Stimulated activated naive B cell treated with anti-CD40 and anti-IgM and Interleukin-4, amounts not matched to agents 10 μg/mL and 1 μg/mL and 100 μg/mL, for 72 hours (primary cell): ENCODE measurements around the gene SGSH.
A peak's percentile ranks its signal among the peaks of the same experiment; 100 is the strongest.
"Not testable (repeated sequence)": the region's sequence is repeated elsewhere in the genome, so short reads cannot be mapped to it uniquely, and the experiment has no call there.

Experiments used
- ATAC-seq, 2 donors: fragments of 150-1000 bp; cut with Tn5 transposase; replicated peaks; 2 replicates each; pipeline ENCODE4 v1.10.0; 2021; ENCODE audit warnings: moderate library complexity in 1 of 2
- DNase-seq: peaks from one replicate; pipeline ENCODE4 v3.0.0; 2021
- H3K27ac Mint-ChIP-seq: one replicate; pipeline ENCODE4 v1.8.0; 2022; ENCODE audit warnings: mild to moderate bottlenecking, mixed read lengths
- H3K27me3 Mint-ChIP-seq, 2 donors: one replicate each; pipeline ENCODE4 v1.8.0; 2022; ENCODE audit warnings: mixed read lengths in 2 of 2
- H3K36me3 Mint-ChIP-seq, 2 donors: one replicate each; pipeline ENCODE4 v1.8.0; 2022; ENCODE audit warnings: mixed read lengths in 2 of 2, mild to moderate bottlenecking in 1 of 2
- H3K4me1 Mint-ChIP-seq, 2 donors: one replicate each; pipeline ENCODE4 v1.8.0; 2022; ENCODE audit warnings: mixed read lengths in 2 of 2, mild to moderate bottlenecking in 1 of 2
- H3K4me3 Mint-ChIP-seq, 2 donors: one replicate each; pipeline ENCODE4 v1.8.0; 2022; ENCODE audit warnings: mild to moderate bottlenecking in 2 of 2, mixed read lengths in 2 of 2, moderate library complexity in 1 of 2
- H3K9me3 Mint-ChIP-seq, 2 donors: one replicate each; pipeline ENCODE4 v1.8.0; 2022; ENCODE audit warnings: mixed read lengths in 2 of 2, mild to moderate bottlenecking in 1 of 2

The SGSH gene

GRCh38 chr17:80202197-80202596, 17.9 kb downstream of the SGSH start:
- H3K4me1 Mint-ChIP-seq, result no peaks in the 10 kb centered on the region
- H3K9me3 Mint-ChIP-seq, result no peaks in the 10 kb centered on the region
- peaks cover 4 to 5% of the 10 kb centered on the region in 2 donors for H3K36me3 Mint-ChIP-seq
- H3K4me3 Mint-ChIP-seq, result no peak overlapping the region
- H3K27ac Mint-ChIP-seq, result no peak overlapping the region
- no peaks in the 10 kb centered on the region for H3K27me3 Mint-ChIP-seq
- no peak for DNase-seq
- ATAC-seq, result no peak

GRCh38 chr17:80201446-80201845, 18.7 kb downstream of the SGSH start:
- ATAC-seq (no peak), DNase-seq (no peak)
- no peak overlapping the region for H3K4me3 Mint-ChIP-seq
- no peaks in the 10 kb centered on the region for H3K27me3 Mint-ChIP-seq
- H3K36me3 Mint-ChIP-seq, result peaks cover 0 to 3% of the 10 kb centered on the region in 2 donors
- H3K9me3 Mint-ChIP-seq, result no peaks in the 10 kb centered on the region
- no peak overlapping the region for H3K27ac Mint-ChIP-seq
- H3K4me1 Mint-ChIP-seq, result no peaks in the 10 kb centered on the region

- not testable (repeated sequence) for ATAC-seq, H3K9me3 Mint-ChIP-seq, H3K4me3 Mint-ChIP-seq, H3K36me3 Mint-ChIP-seq, DNase-seq, H3K27ac Mint-ChIP-seq, H3K27me3 Mint-ChIP-seq, H3K4me1 Mint-ChIP-seq
Measured at GRCh38 chr17:80199295-80199694, 20.8 kb downstream of the SGSH start.

GRCh38 chr17:80198144-80198661, 21.9 kb downstream of the SGSH start:
- no peak for ATAC-seq

GRCh38 chr17:80196652-80197051, 23.5 kb downstream of the SGSH start:
- Mint-ChIP-seq H3K4me3 (no peak overlapping the region), H3K9me3 (peaks cover 0 to 1% of the 10 kb centered on the region in 2 donors), H3K36me3 (no peaks in the 10 kb centered on the region), H3K27me3 (peaks cover 19 to 22% of the 10 kb centered on the region in 2 donors), H3K27ac (no peak overlapping the region), H3K4me1 (peaks cover 0 to 1% of the 10 kb centered on the region in 2 donors)
- ATAC-seq (no peak), DNase-seq (no peak)

More at GRCh38 chr17:80198144-80198661, 21.9 kb downstream of the SGSH start:
- Mint-ChIP-seq H3K27me3 (peaks cover 13 to 15% of the 10 kb centered on the region in 2 donors), H3K4me3 (no peak overlapping the region), H3K27ac (no peak overlapping the region), H3K9me3 (peaks cover 0 to 1% of the 10 kb centered on the region in 2 donors), H3K36me3 (peaks cover 0 to 1% of the 10 kb centered on the region in 2 donors), H3K4me1 (peaks cover 0 to 1% of the 10 kb centered on the region in 2 donors)
- DNase-seq, result no peak

GRCh38 chr17:80195671-80196529, 24.2 kb downstream of the SGSH start:
- peak; percentile 41 to 50 for ATAC-seq
- peak; percentile 14 for DNase-seq
- Mint-ChIP-seq H3K9me3 (peaks cover 0 to 1% of the 10 kb centered on the region in 2 donors), H3K27ac (no peak overlapping the region), H3K36me3 (no peaks in the 10 kb centered on the region), H3K4me1 (peaks cover 0 to 1% of the 10 kb centered on the region in 2 donors), H3K4me3 (peak overlapping the region in 1 of 2 donors; percentile 14), H3K27me3 (peaks cover 22 to 24% of the 10 kb centered on the region in 2 donors)

- Mint-ChIP-seq H3K4me1 (peaks cover 0 to 1% of the 10 kb centered on the region in 2 donors), H3K4me3 (no peak overlapping the region), H3K9me3 (peaks cover 0 to 1% of the 10 kb centered on the region in 2 donors), H3K36me3 (no peaks in the 10 kb centered on the region), H3K27me3 (peaks cover 22 to 28% of the 10 kb centered on the region in 2 donors), H3K27ac (no peak overlapping the region)
- DNase-seq (no peak), ATAC-seq (no peak)
Measured at GRCh38 chr17:80195141-80195540, 25.0 kb downstream of the SGSH start.

- DNase-seq, result no peak
- Mint-ChIP-seq H3K36me3 (no peaks in the 10 kb centered on the region), H3K27ac (no peak overlapping the region), H3K27me3 (peaks cover 22 to 28% of the 10 kb centered on the region in 2 donors), H3K4me1 (peaks cover 0 to 1% of the 10 kb centered on the region in 2 donors), H3K9me3 (peaks cover 0 to 1% of the 10 kb centered on the region in 2 donors), H3K4me3 (no peak overlapping the region)
- ATAC-seq, result no peak
Measured at GRCh38 chr17:80191865-80192661, 28.1 kb downstream of the SGSH start.

GRCh38 chr17:80191192-80191591, 28.9 kb downstream of the SGSH start:
- DNase-seq (no peak), ATAC-seq (no peak)
- no peaks in the 10 kb centered on the region for H3K36me3 Mint-ChIP-seq
- peaks cover 0 to 1% of the 10 kb centered on the region in 2 donors for H3K9me3 Mint-ChIP-seq
- no peak overlapping the region for H3K4me3 Mint-ChIP-seq
- H3K27me3 Mint-ChIP-seq, result peaks cover 20 to 28% of the 10 kb centered on the region in 2 donors
- peaks cover 0 to 1% of the 10 kb centered on the region in 2 donors for H3K4me1 Mint-ChIP-seq
- H3K27ac Mint-ChIP-seq, result no peak overlapping the region

GRCh38 chr17:80190716-80191115, 29.4 kb downstream of the SGSH start:
- DNase-seq, result no peak
- no peak for ATAC-seq
- Mint-ChIP-seq H3K4me3 (no peak overlapping the region), H3K4me1 (no peaks in the 10 kb centered on the region), H3K27me3 (peaks cover 16 to 25% of the 10 kb centered on the region in 2 donors), H3K36me3 (no peaks in the 10 kb centered on the region), H3K9me3 (no peaks in the 10 kb centered on the region), H3K27ac (no peak overlapping the region)

- DNase-seq, result no peak
- no peaks in the 10 kb centered on the region for H3K36me3 Mint-ChIP-seq
- H3K27me3 Mint-ChIP-seq, result peaks cover 16 to 25% of the 10 kb centered on the region in 2 donors
- no peak overlapping the region for H3K4me3 Mint-ChIP-seq
- H3K4me1 Mint-ChIP-seq, result no peaks in the 10 kb centered on the region
- H3K9me3 Mint-ChIP-seq, result no peaks in the 10 kb centered on the region
- ATAC-seq, result no peak
- no peak overlapping the region for H3K27ac Mint-ChIP-seq
Measured at GRCh38 chr17:80189611-80190010, 30.5 kb downstream of the SGSH start.

- no peak for DNase-seq
Measured at GRCh38 chr17:80187515-80187941, 32.6 kb downstream of the SGSH start.

GRCh38 chr17:80187090-80187489, 33.0 kb downstream of the SGSH start:
- DNase-seq (no peak), ATAC-seq (no peak)
- no peak overlapping the region for H3K4me3 Mint-ChIP-seq

More at GRCh38 chr17:80187515-80187941, 32.6 kb downstream of the SGSH start:
- Mint-ChIP-seq H3K9me3 (no peaks in the 10 kb centered on the region), H3K4me3 (no peak overlapping the region), H3K36me3 (no peaks in the 10 kb centered on the region), H3K27me3 (peaks cover 7 to 15% of the 10 kb centered on the region in 2 donors), H3K4me1 (no peaks in the 10 kb centered on the region), H3K27ac (no peak overlapping the region)
- no peak for ATAC-seq

GRCh38 chr17:80185968-80186367, 34.2 kb downstream of the SGSH start:
- Mint-ChIP-seq H3K4me1 (no peaks in the 10 kb centered on the region), H3K27me3 (peaks cover 0 to 5% of the 10 kb centered on the region in 2 donors)
- DNase-seq, result no peak

More at GRCh38 chr17:80187090-80187489, 33.0 kb downstream of the SGSH start:
- Mint-ChIP-seq H3K27me3 (peaks cover 5 to 14% of the 10 kb centered on the region in 2 donors), H3K9me3 (no peaks in the 10 kb centered on the region), H3K27ac (no peak overlapping the region), H3K4me1 (no peaks in the 10 kb centered on the region), H3K36me3 (no peaks in the 10 kb centered on the region)

More at GRCh38 chr17:80185968-80186367, 34.2 kb downstream of the SGSH start:
- Mint-ChIP-seq H3K9me3 (no peaks in the 10 kb centered on the region), H3K27ac (no peak overlapping the region), H3K4me3 (no peak overlapping the region), H3K36me3 (no peaks in the 10 kb centered on the region)
- ATAC-seq, result no peak
